Adipose tissue (tissue), 3 donors: ENCODE results near the gene TMEM94. TPM values are rescaled to one million over a fixed set of nuclear protein-coding genes. Genes with fewer than 3 reads are reported as not detected.
"Not testable (repeated sequence)": the region's sequence is repeated elsewhere in the genome, so short reads cannot be mapped to it uniquely, and the experiment has no call there.

Source experiments
- H3K27ac ChIP-seq: one replicate; pipeline ENCODE4 v1.5.1; 2013; ENCODE audit warnings: low read depth, low read length
- WGBS, 3 donors: extraction: QIAGEN DNeasy Blood & Tissue Kit; methylation state at CpG; one replicate each; pipeline ENCODE4 v1.1.7; 2013; 5-methylcytosine and 5-hydroxymethylcytosine counted together
- polyA plus RNA-seq, 3 donors: library from polyadenylated mRNA; stranded (reverse); fragments of 200-250 nt; gene quantifications; one replicate each; pipeline ENCODE4 v1.2.3, GENCODE V29; 2013
- donor health status: healthy with polysubstance abuse.
- donor health status: Bipolar disorder and iron deficiency.
- donor health status: healthy.

The TMEM94 gene
- polyA plus RNA-seq, 3 donors, result 26.3 to 63.5 (median 47.1) TPM

GRCh38 chr17:75473246-75473645 is 16.8 kb downstream of the TMEM94 start:
- H3K27ac ChIP-seq, result no peak overlapping the region
- 85 to 89% (median 86%) methylated on average over 2 of the region's 2 CpGs for WGBS, 3 donors

- WGBS, 3 donors, result 82 to 89% (median 87%) methylated on average over 6 of the region's 6 CpGs
- H3K27ac ChIP-seq, result no peak overlapping the region
These were observed 18.3 kb downstream of the TMEM94 start for GRCh38 chr17:75474736-75475135.

- WGBS, 3 donors, result 55 to 74% (median 62%) methylated on average over 13 of the region's 13 CpGs
These were observed 18.9 kb downstream of the TMEM94 start for GRCh38 chr17:75475144-75475835.

GRCh38 chr17:75475851-75476250 is 19.4 kb downstream of the TMEM94 start:
- 35 to 71% (median 36%) methylated on average over 3 of the region's 3 CpGs for WGBS, 3 donors

More at GRCh38 chr17:75475144-75475835, 18.9 kb downstream of the TMEM94 start:
- no peak overlapping the region for H3K27ac ChIP-seq

GRCh38 chr17:75476271-75476671 is 19.8 kb downstream of the TMEM94 start:
- WGBS, 3 donors, result 26 to 67% (median 44%) methylated on average over 8 of the region's 8 CpGs
- H3K27ac ChIP-seq, result no peak overlapping the region

More at GRCh38 chr17:75475851-75476250, 19.4 kb downstream of the TMEM94 start:
- no peak overlapping the region for H3K27ac ChIP-seq

- H3K27ac ChIP-seq, result no peak overlapping the region
- WGBS, 3 donors, result 53 to 71% (median 68%) methylated on average over 11 of the region's 11 CpGs
These were observed 20.5 kb downstream of the TMEM94 start for GRCh38 chr17:75476752-75477489.

- WGBS, 3 donors, result 76 to 86% (median 82%) methylated on average over 11 of the region's 11 CpGs
- H3K27ac ChIP-seq, result not testable (repeated sequence)
These were observed 21.0 kb downstream of the TMEM94 start for GRCh38 chr17:75477490-75477862.

- H3K27ac ChIP-seq, result no peak overlapping the region
- WGBS, 3 donors, result 66 to 85% (median 71%) methylated on average over 7 of the region's 7 CpGs
These were observed 22.1 kb downstream of the TMEM94 start for GRCh38 chr17:75478508-75478907.

GRCh38 chr17:75480281-75480680 is 23.8 kb downstream of the TMEM94 start:
- 95 to 98% (median 96%) methylated on average over 6 of the region's 6 CpGs for WGBS, 3 donors

GRCh38 chr17:75481194-75482068 is 25.0 kb downstream of the TMEM94 start:
- H3K27ac ChIP-seq, result no peak overlapping the region
- WGBS, 3 donors, result 82 to 90% (median 83%) methylated on average over 13 of the region's 13 CpGs

More at GRCh38 chr17:75480281-75480680, 23.8 kb downstream of the TMEM94 start:
- no peak overlapping the region for H3K27ac ChIP-seq

GRCh38 chr17:75482098-75482942 is 25.9 kb downstream of the TMEM94 start:
- WGBS, 3 donors, result 82 to 88% (median 86%) methylated on average over 16 of the region's 16 CpGs
- no peak overlapping the region for H3K27ac ChIP-seq

GRCh38 chr17:75485688-75486087 is 29.3 kb downstream of the TMEM94 start:
- H3K27ac ChIP-seq, result no peak overlapping the region
- WGBS, 3 donors, result 83 to 88% (median 84%) methylated on average over 10 to 12 of the region's 12 CpGs

- no peak overlapping the region for H3K27ac ChIP-seq
These were observed 29.7 kb downstream of the TMEM94 start for GRCh38 chr17:75486151-75486550.

GRCh38 chr17:75486951-75487350 is 30.5 kb downstream of the TMEM94 start:
- WGBS, 3 donors, result 78 to 89% (median 79%) methylated on average over 5 of the region's 5 CpGs
- no peak overlapping the region for H3K27ac ChIP-seq

More at GRCh38 chr17:75486151-75486550, 29.7 kb downstream of the TMEM94 start:
- WGBS, 3 donors, result 83 to 86% (median 83%) methylated on average over 14 of the region's 14 CpGs

- no peak overlapping the region for H3K27ac ChIP-seq
- WGBS, 3 donors, result 35 to 79% (median 42%) methylated on average over 11 to 12 of the region's 12 CpGs
These were observed 31.1 kb downstream of the TMEM94 start for GRCh38 chr17:75487351-75488070.

GRCh38 chr17:75488693-75489510 is 32.5 kb downstream of the TMEM94 start:
- no peak overlapping the region for H3K27ac ChIP-seq
- WGBS, 3 donors, result 89 to 94% (median 92%) methylated on average over 24 of the region's 24 CpGs
